Fibroblast of lung (primary cell): Measurements from ENCODE around the gene CRHR1. TPM values are rescaled to one million over a fixed set of nuclear protein-coding genes. Genes with fewer than 3 reads are reported as not detected.

Experiments
- DNase-seq, 2 donors: peaks; one replicate each; pipeline versions ENCODE4 v3.0.0 to v3.0.0-alpha.2; 2010; ENCODE audit warnings: low read depth in 2 of 2
- H2AFZ ChIP-seq: 2 replicates; pipeline ENCODE4 v1.5.1; 2012; ENCODE audit warnings: low read length, control low read depth, inconsistent platforms
- H3K27ac ChIP-seq: 2 replicates; pipeline ENCODE4 v1.5.1; 2011; ENCODE audit warnings: low read length, control low read depth; ENCODE audit not compliant: insufficient read depth
- H3K27me3 ChIP-seq: 2 replicates; pipeline ENCODE4 v1.5.1; 2011; ENCODE audit warnings: mild to moderate bottlenecking, low read length; ENCODE audit not compliant: control insufficient read depth, insufficient read depth
- H3K36me3 ChIP-seq: 2 replicates; pipeline ENCODE4 v1.5.1; 2011; ENCODE audit warnings: low read length; ENCODE audit not compliant: control insufficient read depth, insufficient read depth
- H3K4me1 ChIP-seq: 2 replicates; pipeline ENCODE4 v1.5.1; 2011; ENCODE audit warnings: low read length; ENCODE audit not compliant: control insufficient read depth, insufficient read depth; ENCODE audit errors: extremely low read depth
- H3K4me2 ChIP-seq: 2 replicates; pipeline ENCODE4 v1.5.1; 2011; ENCODE audit warnings: low read length, control low read depth; ENCODE audit not compliant: insufficient read depth; ENCODE audit errors: extremely low read depth
- H3K4me3 ChIP-seq, 4 experiments: fragments of 200-600 bp in 1 of 4; sonication (generic) in 1 of 4; replicated peaks in 1 of 4; 2 replicates each; pipeline ENCODE4 v1.5.1; 2011 to 2016; ENCODE audit warnings: low read length in 4 of 4, low read depth in 3 of 4, mild to moderate bottlenecking in 3 of 4, control low read depth in 2 of 4, inconsistent platforms in 1 of 4, mixed read lengths in 1 of 4; ENCODE audit not compliant: insufficient read depth in 1 of 4; ENCODE audit errors: control extremely low read depth in 1 of 4
- H3K79me2 ChIP-seq: 2 replicates; pipeline ENCODE4 v1.5.1; 2012; ENCODE audit warnings: mild to moderate bottlenecking, low read length, inconsistent platforms; ENCODE audit not compliant: control insufficient read depth, insufficient read depth
- H3K9ac ChIP-seq: 2 replicates; pipeline ENCODE4 v1.5.1; 2011; ENCODE audit warnings: mild to moderate bottlenecking, low read length, control low read depth; ENCODE audit not compliant: insufficient read depth
- H3K9me3 ChIP-seq: 2 replicates; pipeline ENCODE4 v1.5.1; 2012; ENCODE audit warnings: low read depth, low read length; ENCODE audit not compliant: control insufficient read depth, insufficient read depth
- H4K20me1 ChIP-seq: 2 replicates; pipeline ENCODE4 v1.5.1; 2011; ENCODE audit warnings: low read length; ENCODE audit not compliant: control insufficient read depth, insufficient read depth; ENCODE audit errors: extremely low read depth
- EZH2 ChIP-seq: IDR thresholded peaks from 2 replicates; pipeline ENCODE4 v1.5.1; 2012; ENCODE audit warnings: low read length, control low read depth, mild to moderate bottlenecking; ENCODE audit errors: missing control alignments
- polyA plus RNA-seq, 2 donors: library from polyadenylated mRNA; depleted of rRNA in 1 of 2; stranded (reverse) in 1 of 2; unstranded in 1 of 2; fragments of >200 nt; gene quantifications; 2 replicates each; pipeline ENCODE4 v1.2.1, GENCODE V29; 2011 to 2012; ENCODE audit warnings: missing spikeins in 1 of 2
- total RNA-seq: library from RNA; depleted of rRNA; stranded (reverse); fragments of >200 nt; gene quantifications from 2 replicates; pipeline ENCODE4 v1.2.1, GENCODE V29; 2014
- TF ChIP-seq, protein P1 (sequence below), 2 donors: IDR thresholded peaks in 1 of 2; conservative IDR thresholded peaks in 1 of 2; 1 replicate in 1 of 2; 2 replicates in 1 of 2; pipeline ENCODE4 v1.5.1; 2011 to 2012; ENCODE audit warnings: low read length in 2 of 2, control low read depth in 1 of 2, inconsistent platforms in 1 of 2, low read depth in 1 of 2, mild to moderate bottlenecking in 1 of 2

CRHR1 gene
- total and polyA plus RNA-seq, 2 donors (not counting 1 experiment from before 2014, with no cell fraction given): not detected

DNA sequence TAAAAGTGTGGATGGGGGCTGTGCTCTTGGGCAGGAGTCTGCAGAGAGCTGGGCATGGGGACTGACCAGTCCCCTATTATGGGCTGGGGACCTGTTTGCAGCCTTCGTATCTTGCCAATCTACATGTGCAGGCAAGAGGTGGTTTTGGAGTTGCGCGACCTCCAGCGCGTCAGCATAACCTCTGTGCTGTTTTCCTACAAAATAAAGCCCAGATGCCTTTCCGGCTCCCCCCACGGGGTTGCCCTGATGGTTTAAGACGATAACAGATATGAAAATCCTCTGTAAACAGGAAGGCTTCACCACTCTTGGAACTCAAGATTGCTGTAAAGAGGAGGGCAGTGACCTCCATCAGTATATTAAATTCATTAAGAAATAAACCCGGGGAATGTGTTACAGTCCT lies 44.1 kb downstream of the CRHR1 start:
- Histone ChIP-seq H3K36me3 (no peaks in the 10 kb centered on the region), H3K4me2 (no peak overlapping the region), H3K4me3 (no peak overlapping the region), H3K9me3 (no peaks in the 10 kb centered on the region), H2AFZ (no peak overlapping the region), H3K9ac (no peak overlapping the region), H3K4me1 (no peaks in the 10 kb centered on the region), H3K27me3 (no peaks in the 10 kb centered on the region), H3K27ac (no peak overlapping the region), H3K79me2 (no peaks in the 10 kb centered on the region), H4K20me1 (no peaks in the 10 kb centered on the region)
- DNase-seq: no peak
- TF ChIP-seq EZH2: no peak
- TF ChIP-seq, protein P1, sequence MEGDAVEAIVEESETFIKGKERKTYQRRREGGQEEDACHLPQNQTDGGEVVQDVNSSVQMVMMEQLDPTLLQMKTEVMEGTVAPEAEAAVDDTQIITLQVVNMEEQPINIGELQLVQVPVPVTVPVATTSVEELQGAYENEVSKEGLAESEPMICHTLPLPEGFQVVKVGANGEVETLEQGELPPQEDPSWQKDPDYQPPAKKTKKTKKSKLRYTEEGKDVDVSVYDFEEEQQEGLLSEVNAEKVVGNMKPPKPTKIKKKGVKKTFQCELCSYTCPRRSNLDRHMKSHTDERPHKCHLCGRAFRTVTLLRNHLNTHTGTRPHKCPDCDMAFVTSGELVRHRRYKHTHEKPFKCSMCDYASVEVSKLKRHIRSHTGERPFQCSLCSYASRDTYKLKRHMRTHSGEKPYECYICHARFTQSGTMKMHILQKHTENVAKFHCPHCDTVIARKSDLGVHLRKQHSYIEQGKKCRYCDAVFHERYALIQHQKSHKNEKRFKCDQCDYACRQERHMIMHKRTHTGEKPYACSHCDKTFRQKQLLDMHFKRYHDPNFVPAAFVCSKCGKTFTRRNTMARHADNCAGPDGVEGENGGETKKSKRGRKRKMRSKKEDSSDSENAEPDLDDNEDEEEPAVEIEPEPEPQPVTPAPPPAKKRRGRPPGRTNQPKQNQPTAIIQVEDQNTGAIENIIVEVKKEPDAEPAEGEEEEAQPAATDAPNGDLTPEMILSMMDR (conservative IDR thresholded peaks at IDR 0.05 in 1 of 2, IDR thresholded peaks at IDR 0.05 in 1 of 2; ENCODE audit: low read depth in 1 of 2, low read length in 2 of 2): no peak

DNA sequence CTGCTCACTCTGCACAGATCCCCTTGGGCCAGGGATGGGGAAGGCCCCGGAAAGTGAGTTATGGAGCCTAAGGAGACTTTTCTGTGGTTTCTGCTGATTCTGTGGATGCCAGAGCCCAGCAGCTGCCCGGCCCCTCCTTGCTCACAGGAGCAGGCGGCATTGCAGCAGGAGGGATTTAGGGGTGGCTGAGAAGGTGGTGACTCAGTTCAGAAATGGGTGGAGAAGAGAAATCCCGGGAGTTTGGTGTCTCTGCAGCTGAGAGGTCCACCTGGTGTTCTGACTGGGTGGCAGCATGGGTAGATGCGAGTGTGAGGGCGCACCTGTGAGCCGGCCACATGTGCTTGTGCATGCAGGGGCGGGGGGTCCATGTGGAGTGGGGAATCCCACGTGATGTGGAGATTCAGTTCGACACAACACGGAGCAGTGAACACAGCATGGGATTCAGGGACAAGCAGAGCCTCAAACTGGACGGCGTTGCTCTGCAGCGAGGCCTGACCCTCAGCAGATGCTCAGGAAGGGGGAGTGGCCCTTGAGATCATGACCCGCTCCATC lies 44.5 kb downstream of the CRHR1 start:
- Histone ChIP-seq H3K9me3 (no peaks in the 10 kb centered on the region), H3K4me2 (no peak overlapping the region), H3K9ac (no peak overlapping the region), H4K20me1 (no peaks in the 10 kb centered on the region), H3K36me3 (no peaks in the 10 kb centered on the region), H3K27ac (no peak overlapping the region), H3K27me3 (no peaks in the 10 kb centered on the region), H3K4me1 (no peaks in the 10 kb centered on the region), H2AFZ (no peak overlapping the region), H3K4me3 (no peak overlapping the region), H3K79me2 (no peaks in the 10 kb centered on the region)
- no peak for DNase-seq
- TF ChIP-seq, protein P1 (conservative IDR thresholded peaks at IDR 0.05 in 1 of 2, IDR thresholded peaks at IDR 0.05 in 1 of 2; ENCODE audit: low read depth in 1 of 2, low read length in 2 of 2): no peak
- TF ChIP-seq EZH2: no peak

DNA sequence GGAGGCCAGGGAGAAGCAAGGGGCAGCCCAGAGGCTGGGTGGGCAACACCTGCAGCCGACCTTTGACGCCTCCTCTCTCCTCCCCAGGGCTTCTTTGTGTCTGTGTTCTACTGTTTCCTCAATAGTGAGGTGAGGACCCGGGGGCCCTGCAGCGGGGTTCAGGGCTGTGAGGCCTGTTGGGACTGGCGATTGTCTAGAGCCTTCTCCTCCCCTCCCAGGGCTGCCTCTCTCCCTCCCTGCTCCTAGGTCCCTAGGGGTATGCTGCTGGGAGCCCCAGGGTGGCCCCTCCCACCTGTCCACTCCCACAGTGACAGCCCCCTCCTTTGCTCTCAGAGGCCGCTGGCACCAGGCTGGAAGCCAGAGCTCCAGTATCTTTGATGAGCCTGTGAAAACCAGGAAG lies 49.8 kb downstream of the CRHR1 start:
- Histone ChIP-seq H3K79me2 (no peaks in the 10 kb centered on the region), H3K4me2 (no peak overlapping the region)

More for the DNA sequence above, 49.8 kb downstream of the CRHR1 start:
- Histone ChIP-seq H3K4me1 (no peaks in the 10 kb centered on the region), H2AFZ (no peak overlapping the region), H4K20me1 (no peaks in the 10 kb centered on the region), H3K27me3 (no peaks in the 10 kb centered on the region), H3K27ac (no peak overlapping the region), H3K9ac (no peak overlapping the region), H3K4me3 (no peak overlapping the region), H3K9me3 (no peaks in the 10 kb centered on the region), H3K36me3 (no peaks in the 10 kb centered on the region)
- no peak for TF ChIP-seq EZH2
- TF ChIP-seq, protein P1 (conservative IDR thresholded peaks at IDR 0.05 in 1 of 2, IDR thresholded peaks at IDR 0.05 in 1 of 2; ENCODE audit: low read depth in 1 of 2, low read length in 2 of 2): no peak
- DNase-seq: no peak
